ENCODE results near the gene MVD.
"Not testable (repeated sequence)": the region's sequence is repeated elsewhere in the genome, so short reads cannot be mapped to it uniquely, and the experiment has no call there.

Gene MVD

GRCh38 chr16:88622866-88623265, 40.0 kb downstream of the MVD start:
- no peak for DNase-seq

GRCh38 chr16:88622125-88622524, 40.8 kb downstream of the MVD start:
- no peak for DNase-seq

GRCh38 chr16:88619859-88620815, 42.8 kb downstream of the MVD start:
- peak; percentile 37 for DNase-seq

GRCh38 chr16:88618956-88619667, 43.8 kb downstream of the MVD start:
- DNase-seq = no peak

- no peak for DNase-seq
Measured at GRCh38 chr16:88618182-88618955, 44.5 kb downstream of the MVD start.

GRCh38 chr16:88617268-88618031, 45.4 kb downstream of the MVD start:
- no peak for DNase-seq

GRCh38 chr16:88616736-88617135, 46.2 kb downstream of the MVD start:
- DNase-seq = no peak

- DNase-seq = no peak
Measured at GRCh38 chr16:88616320-88616719, 46.6 kb downstream of the MVD start.

GRCh38 chr16:88614818-88615580, 47.9 kb downstream of the MVD start:
- DNase-seq = no peak

- DNase-seq = no peak
Measured at GRCh38 chr16:88613911-88614817, 48.7 kb downstream of the MVD start.

GRCh38 chr16:88613293-88613692, 49.6 kb downstream of the MVD start:
- DNase-seq = no peak

GRCh38 chr16:88610909-88611812, 51.7 kb downstream of the MVD start:
- DNase-seq = no peak

- DNase-seq = no peak
Measured at GRCh38 chr16:88610080-88610479, 52.8 kb downstream of the MVD start.

- DNase-seq = not testable (repeated sequence)
Measured at GRCh38 chr16:88609426-88609825, 53.5 kb downstream of the MVD start.

GRCh38 chr16:88608076-88608475, 54.8 kb downstream of the MVD start:
- DNase-seq = no peak

GRCh38 chr16:88606148-88606757, 56.6 kb downstream of the MVD start:
- DNase-seq = no peak

- DNase-seq = no peak
Measured at GRCh38 chr16:88605186-88606147, 57.4 kb downstream of the MVD start.

GRCh38 chr16:88602091-88602490, 60.8 kb downstream of the MVD start:
- no peak for DNase-seq
